Measurements from ENCODE around the gene CCDC88B. TPM values are rescaled to one million over a fixed set of nuclear protein-coding genes. Genes with fewer than 3 reads are reported as not detected.
"Not testable (repeated sequence)": the region's sequence is repeated elsewhere in the genome, so short reads cannot be mapped to it uniquely, and the experiment has no call there.

Gene CCDC88B
- polyA plus RNA-seq, 1 donor: 3.3 TPM

DNA sequence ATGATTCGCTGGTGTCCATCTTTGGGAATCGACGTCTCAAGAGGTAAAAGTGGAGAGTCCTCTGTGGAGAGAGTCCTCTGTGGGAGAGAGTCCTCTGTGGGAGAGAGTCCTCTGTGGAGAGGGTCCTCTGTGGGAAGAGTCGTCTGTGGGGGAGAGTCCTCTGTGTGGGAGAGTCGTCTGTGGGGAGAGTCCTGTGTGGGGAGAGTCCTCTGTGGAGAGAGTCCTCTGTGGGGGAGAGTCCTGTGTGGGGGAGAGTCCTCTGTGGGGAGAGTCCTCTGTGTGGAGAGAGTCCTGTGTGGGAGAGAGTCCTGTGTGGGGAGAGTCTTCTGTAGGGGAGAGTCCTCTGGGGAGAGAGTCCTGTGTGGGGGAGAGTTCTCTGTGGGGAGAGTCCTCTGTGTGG is 19.0 kb upstream of the CCDC88B start:
- no peak for DNase-seq

DNA sequence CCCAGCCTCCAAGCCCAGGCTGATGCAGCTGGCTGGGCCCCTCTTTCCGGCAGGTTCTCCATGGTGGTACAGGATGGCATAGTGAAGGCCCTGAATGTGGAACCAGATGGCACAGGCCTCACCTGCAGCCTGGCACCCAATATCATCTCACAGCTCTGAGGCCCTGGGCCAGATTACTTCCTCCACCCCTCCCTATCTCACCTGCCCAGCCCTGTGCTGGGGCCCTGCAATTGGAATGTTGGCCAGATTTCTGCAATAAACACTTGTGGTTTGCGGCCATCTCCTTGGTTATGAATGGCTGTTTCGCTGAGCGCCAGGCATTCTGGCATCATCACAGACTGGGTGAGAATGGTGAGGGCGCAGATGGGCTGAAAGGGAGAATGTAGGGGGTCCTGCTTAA is 18.5 kb upstream of the CCDC88B start:
- DNase-seq: no peak

DNA sequence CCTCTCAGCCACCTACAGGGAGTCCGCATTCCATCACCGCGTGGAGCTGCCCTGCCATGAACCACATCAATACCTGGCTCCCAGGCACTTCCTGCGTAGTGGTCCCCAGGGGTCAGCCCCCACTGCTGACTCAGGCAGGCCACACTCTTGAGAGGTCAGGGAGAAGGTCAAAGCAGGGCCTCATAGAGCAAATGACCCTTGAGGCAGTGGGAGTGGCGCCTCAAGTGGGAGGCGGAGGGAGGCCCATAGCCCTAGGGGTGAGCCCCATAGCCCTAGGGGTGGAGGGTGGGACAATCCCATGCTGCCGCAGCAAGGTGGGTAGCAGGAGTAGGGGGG is 17.1 kb upstream of the CCDC88B start:
- no peak for DNase-seq

DNA sequence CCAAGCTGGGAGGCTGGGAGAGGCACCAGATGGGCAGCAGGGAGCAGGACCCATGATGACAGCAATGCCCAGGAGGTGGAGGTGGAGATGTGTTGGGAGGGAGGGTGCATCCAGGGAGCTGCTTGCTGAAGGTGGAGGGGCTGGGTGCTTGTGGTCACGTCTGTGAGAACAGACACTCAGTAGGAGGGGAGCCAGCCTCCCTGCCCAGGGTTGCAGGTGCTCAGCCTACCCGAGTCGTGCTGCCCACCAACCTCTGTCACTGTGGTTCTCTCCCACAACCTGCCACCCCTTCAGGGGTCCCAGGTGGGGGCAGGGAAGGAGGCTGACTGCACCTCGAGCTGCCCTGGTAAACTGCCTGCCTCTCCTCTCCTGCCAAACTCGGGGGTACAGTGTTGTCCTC is 16.6 kb upstream of the CCDC88B start:
- DNase-seq: no peak

DNA sequence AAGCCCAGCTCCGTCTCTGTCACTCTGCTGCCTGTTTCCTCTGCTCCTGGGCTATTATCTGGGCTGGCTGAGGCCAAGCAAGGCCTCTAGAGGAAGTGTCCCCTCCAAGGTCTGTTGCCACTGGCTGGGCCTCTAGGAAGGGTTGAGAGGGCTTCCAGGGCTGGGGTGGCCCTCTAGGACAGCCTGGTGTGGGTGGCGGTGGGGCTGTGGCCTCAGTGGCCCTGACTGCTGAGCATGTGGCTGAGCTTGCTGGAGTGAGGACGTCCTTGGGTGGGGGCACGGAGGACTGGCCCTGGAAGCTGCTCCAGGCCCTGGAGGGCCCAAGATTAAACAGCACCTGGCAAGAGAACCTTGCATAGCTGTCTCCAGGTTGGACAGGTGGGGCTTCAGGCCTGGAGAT is 16.0 kb upstream of the CCDC88B start:
- DNase-seq: not testable (repeated sequence)

DNA sequence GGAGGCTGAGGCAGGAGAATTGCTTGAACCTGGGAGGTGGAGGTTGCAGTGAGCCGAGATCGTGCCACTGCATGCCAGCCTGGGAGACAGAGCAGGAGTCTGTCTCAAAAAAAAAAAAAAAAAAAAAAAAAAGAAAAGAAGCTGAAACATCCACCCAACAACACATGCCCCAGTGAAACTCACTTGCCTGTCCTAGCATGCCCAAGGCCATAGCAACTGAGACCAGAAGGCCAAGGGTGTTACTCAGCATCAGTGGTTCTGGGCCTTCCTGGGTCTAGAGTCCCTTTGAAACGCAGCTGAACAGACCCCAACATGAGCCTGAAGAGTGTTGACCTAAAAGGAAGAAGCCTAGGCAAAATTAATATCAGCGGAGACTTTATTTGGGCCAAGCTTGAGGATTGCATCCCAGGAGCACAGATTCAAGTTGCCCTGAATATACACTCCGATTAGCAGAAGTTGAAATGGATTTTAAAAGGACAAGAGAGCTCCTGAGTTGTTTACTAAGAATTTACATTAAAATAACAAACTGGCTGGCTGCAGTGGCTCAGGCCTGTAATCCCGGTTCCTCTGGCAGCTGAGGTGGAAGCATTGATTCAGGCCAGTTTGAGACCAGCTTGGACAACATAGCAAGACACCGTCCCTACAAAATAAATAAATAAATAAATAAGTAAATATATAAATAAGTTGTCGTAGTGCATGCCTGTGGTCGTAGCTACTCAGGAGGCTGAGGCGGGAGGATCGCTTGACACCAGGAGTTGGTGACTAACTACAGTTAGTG is 15.1 kb upstream of the CCDC88B start:
- DNase-seq: no peak

DNA sequence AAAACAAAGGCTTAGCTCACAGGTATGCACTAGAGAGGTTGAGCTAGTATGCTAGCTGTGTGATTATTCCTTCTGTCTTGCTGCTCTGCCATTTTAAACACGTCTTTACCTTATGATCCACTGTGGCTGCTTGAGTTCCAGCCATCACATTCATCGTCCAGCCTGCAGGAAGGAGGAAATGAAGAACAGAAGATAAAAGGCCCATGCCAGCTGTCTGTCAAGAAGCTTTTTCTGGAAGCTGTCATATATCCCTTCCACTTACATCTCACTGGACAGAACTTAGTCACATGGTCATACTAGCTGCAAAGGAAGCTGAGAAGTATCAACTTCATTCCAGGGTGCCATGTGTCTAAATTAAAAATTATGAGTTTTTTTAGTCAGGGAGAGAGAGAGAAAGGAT is 12.6 kb upstream of the CCDC88B start:
- DNase-seq: no peak

DNA sequence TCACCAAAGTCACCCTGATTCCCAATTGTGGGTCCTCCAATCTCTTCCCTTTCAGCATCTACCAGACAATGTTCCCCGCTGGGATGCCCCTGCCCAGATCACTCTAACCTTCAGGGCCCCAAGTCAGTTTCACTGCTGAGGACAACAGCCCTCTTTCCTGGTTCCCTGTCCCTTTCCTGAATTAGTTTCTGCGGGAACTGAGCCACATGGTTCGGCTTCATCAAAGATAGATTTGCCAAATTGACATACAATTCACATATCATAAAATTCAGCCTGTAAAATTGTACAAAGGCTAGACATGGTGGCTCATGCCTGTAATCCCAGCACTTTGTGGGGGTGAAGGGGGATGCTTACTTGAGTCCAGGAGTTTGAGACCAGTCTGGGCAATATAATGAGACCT is 12.0 kb upstream of the CCDC88B start:
- DNase-seq: no peak

DNA sequence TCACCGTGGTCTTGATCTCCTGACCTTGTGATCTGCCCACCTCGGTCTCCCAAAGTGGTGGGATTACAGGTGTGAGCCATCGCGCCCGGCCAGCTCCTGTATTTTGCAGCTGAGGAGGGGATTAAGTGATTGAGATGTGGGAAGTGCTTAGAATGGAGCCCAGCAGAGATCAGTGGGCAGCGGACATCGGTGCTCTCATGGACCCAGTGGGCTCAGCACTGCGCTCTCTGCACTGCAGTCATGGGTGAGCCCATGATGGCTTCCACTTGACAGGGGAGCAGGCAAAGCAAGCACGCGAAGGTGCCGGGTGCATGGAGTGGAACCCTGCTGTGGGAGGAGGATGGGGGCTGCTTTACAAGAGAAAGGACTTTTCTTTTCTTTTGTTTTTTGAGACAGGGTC is 9.1 kb upstream of the CCDC88B start:
- DNase-seq: no peak

DNA sequence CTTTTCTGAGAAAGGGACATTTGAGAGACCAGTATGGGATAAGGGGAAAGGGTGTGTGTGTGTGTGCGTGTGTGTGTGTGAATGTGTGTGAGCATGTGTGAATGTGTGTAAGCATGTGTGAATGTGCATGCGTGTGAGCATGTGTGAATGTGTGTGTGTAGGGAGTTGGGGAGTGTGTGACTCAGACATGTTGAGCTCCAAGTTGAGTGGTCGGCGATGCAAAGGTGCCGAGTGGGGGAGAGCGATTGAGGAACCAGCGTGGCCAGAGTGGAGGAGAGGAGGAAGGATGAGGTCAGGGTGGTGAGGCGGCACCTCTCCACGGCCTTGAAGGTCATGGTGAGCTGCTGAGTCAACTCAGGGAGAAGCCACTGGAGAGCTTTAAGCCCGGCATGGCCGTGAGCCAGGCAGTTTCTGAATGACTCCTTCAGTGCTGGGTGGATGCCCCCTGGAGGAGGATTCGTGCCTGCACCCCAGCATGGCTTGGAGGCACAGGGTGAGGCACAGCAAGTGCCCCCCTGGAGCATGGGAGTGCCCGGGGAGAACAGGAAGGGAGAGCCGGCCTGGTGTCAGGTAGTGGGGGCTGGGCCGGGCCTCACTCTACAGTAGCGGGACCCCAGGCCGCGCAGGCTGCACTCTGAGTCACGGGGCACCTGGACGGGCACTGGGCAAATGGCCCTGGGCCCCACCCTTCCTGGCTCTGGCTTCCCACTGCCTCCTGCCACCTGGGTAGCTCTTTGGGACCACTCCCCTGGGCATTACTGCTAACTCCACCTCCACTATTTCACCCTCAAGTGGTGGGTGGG is 8.2 kb upstream of the CCDC88B start:
- DNase-seq: no peak

DNA sequence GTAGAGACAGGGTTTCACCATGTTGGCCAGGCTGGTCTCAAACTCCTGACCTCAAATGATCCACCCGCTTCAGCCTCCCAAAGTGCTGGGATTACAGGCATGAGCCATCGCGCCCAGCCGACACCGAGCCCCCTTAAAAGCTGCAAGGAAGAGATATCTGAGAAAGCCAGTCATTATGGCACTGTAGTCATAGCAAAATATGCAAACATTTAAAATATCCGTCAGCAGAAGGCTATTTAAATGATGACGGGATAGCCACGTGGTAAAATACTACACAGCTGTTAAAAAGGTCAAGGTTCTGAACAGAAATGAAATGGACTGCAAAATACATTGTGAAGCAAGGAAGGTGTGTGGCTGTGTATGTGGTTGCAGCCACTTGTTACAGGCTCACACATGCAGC is 6.4 kb upstream of the CCDC88B start:
- DNase-seq: no peak

DNA sequence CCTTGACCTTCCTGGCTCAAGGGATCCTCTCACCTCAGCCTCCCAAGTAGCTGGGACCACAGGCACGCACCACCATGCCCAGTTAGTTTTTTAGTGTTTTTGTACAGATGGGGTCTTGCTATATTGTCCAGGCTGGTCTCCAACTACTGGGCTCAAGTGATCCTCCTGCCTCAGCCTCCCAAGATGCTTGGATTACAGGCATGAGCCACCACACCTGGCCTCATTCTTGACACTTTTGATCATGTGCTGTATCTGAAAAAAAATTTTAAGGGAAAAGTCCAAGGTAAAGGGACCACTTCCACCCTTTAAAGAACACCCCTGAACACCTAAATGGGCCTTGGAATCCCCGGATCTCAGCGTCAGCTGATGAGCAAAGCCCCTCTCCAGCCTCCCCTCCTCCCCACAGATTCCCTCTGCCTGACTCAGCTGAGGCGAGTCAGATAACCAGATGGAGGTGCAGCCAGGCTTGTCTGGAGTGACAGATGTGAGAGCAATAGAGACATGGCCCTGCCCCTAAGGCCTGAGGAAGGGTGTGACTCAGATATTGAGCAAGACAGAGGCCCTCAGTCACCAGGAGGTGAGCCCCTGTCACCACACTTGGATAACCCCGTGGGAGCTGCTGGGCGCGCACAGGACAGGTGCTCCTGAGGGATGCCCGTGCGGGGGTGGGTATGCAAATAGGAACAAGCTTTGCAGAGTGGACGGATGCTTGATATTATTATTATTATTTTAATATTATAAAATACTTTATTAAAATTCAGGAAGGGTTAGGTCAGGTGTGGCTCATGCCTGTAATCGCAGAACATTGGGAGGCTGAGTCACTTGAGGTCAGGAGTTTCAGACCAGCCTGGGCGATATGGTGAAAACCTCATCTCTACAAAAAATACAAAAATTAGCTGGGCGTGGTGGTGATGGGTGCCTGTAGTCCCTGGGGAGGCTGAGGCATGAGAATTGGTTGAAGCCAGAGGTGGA is 5.0 kb upstream of the CCDC88B start:
- DNase-seq: no peak

DNA sequence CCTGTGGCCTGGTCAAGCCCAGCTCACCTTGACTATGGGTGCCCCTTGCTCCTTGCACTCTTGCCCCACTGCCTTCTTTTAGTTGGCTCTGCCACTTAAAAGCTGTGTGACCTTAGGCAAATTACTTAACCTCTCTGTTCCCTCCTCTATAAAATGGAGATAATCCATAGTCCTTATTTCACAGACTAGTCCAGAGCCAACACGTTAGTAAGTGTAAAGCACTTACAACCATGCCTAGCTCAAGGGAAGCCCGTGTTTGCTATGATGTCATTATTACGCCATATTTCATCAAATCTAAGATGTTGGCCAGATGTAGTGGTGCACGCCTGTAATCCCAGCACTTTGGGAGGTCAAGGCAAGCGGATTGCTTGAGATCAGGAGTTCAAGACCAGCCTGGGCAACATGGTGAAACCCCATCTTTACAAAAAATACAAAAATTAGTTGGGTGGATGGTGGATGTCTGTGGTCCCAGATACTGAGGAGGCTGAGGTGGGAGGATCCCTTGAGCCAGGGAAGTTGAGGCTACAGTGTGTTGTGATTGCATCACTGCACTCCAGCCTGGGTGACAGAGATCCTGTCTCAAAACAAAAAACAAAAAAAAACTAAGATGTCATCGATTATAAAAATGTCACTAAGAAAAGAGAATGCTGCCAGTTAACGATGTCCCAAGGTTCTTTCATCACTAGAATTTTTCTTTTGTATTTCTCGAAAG is 2.3 kb upstream of the CCDC88B start:
- DNase-seq: no peak

DNA sequence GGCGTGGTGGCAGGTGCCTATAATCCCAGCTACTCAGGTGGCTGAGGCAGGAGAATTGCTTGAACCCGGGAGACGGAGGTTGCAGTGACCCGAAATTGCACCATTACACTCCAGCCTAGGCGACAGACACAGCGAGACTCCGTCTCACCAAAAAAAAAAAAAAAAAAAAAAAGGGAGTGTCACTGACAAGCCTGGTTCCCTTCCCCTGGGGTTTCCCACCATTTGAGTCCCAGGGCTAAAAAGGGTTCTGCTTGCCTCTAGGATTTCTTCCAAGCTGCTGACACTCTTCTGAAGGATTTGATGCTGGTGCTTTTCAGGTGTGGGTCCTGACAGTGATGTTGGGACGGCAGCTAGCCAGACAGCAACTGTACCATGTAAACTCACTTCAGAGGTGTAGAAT is 1.3 kb upstream of the CCDC88B start:
- no peak for DNase-seq

DNA sequence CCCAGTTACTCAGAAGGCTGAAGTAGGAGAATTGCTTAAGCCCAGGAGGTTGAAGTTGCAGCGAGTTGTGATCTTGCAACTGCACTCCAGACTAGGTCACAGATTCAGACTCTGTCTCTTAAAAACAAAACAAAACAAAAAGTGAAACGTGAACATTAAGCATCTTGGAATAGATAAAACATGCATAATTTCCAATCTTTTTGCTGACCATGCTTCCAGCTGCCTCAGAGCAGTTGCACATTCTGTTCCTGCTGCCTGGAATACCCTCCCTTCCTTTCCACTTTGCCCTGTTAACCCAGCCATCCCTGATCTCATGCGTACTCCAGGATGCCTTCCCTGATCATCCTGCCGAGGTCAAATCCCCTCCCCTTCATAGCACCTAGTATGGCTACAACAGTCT is 718 bp upstream of the CCDC88B start:
- no peak for DNase-seq

DNA sequence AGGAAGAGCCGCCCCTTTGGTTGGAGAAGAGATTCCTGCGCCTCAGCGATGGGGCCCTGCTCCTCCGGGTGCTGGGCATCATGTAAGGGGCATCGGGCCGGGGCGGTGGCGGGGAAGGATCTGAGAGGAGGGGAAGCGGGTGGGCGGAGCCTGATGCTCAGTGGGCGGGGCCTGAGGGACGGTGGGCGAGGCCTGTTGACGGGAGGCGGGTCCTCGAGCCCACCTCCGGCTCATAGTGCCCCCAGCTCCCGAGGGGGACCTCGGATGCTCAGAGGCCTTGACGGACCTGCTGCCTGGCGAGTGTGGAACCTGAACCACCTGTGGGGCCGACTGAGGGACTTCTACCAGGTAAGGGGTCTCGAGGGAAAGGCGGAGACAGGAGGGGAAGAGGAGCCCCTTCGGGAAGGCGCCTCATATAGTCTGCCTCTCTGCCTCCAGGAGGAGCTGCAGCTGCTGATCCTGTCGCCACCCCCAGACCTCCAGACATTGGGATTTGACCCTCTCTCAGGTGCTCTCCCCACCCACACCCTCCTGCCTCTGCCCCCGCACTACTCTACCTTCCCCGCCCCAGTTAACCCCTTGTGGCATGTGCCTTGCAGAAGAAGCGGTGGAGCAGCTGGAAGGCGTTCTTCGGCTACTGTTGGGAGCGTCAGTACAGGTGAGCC is 799 bp downstream of the CCDC88B start:
- no peak for DNase-seq

DNA sequence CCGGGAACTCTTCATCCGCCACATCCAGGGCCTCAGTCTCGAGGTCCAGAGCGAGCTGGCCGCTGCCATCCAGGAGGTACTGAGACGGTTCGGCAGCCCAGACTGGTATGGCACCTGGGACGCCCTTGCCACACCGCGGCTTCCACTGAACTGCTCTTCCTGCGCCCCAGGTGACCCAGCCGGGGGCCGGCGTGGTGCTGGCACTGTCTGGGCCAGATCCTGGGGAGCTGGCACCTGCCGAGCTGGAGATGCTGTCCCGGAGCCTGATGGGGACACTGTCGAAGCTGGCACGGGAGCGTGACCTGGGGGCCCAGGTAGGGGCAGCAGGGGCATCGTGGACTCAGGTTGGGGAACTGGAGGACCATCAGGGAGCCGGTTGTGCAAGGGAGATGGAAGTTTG is 1.4 kb downstream of the CCDC88B start:
- DNase-seq: no peak

DNA sequence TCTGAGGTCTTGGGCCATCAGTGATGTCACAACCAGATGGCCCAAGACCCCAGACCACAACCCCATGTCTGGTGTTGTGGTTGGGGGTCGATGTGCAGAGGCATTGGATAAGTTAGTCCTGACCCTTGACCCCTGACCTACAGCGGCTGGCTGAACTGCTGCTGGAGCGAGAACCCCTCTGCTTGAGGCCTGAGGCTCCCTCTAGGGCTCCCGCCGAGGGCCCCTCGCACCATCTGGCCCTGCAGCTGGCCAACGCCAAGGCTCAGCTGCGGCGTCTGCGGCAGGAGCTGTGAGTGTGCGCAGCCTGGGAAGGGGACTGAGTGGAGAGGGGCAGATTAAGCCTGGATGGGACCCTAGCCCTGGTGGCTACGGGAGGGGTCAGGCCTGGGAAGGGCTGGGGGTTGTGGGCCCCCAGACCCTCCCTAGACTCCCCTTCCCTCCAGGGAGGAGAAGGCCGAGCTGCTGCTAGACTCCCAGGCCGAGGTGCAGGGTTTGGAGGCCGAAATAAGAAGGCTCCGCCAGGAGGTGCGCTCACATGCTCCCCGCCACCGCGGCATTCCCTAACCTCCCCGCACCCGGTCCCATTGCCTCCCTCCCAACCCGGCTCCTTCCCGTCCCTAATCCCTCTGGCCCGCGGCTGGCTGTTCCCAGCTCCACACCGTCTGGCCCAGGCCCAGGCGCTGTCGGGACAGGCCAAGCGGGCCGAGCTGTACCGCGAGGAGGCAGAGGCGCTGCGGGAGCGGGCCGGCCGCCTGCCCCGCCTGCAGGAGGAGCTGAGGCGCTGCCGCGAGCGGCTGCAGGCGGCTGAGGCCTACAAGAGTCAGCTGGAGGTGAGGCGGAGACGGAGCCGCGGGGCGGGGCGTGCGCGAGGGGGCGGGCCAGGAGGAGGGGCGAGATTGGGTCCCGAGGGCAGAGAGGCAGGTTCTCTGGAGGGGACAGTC is 2.1 kb downstream of the CCDC88B start:
- peak; percentile 82 for DNase-seq

DNA sequence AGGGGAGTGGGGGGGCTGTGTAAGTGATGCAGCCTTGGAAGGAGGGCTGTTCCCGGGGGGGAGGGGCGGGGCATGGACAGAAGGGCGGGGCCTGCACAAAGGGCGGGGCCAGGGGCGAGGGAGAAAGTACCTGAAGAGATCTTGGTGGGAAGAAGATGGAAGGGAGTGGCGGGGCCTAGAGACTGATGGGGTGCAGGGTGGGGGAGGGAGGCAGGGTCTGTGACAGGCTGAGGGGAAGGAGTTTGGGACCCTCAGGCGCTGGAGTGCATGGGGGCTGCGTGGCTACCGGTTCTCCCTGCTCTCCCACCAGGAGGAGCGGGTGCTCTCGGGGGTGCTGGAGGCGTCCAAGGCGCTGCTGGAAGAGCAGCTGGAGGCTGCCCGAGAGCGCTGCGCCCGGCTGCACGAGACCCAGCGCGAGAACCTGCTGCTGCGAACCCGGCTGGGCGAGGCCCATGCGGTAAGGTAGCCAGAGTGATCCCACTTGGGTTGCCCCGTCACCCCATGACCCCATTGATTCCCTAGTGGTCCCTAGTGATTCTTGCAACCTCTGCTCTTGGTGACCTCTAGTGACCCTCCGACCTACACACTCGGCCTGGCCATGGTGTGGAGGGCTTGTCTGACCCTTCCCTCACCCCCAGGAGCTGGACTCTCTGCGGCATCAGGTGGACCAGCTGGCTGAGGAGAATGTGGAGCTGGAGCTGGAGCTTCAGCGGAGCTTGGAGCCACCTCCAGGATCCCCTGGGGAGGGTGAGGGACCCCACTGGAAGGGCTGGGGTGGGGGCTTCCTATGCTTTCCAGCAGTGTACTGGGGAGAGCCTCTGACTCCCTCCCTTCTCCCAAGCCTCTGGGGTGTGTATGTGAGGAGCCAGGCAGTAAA is 3.1 kb downstream of the CCDC88B start:
- no peak for DNase-seq
